ENCODE results near the gene GJB3.

- no peak for TF ChIP-seq CTCF (IDR thresholded peaks at IDR 0.05 in 2 of 3, conservative IDR thresholded peaks at IDR 0.05 in 1 of 3; ENCODE audit: borderline replicate concordance in 1 of 3, insufficient read depth in 1 of 3, low read depth in 2 of 3, low read length in 2 of 3)
- no peak for TF ChIP-seq ZNF274 (IDR thresholded peaks at IDR 0.05; ENCODE audit: low read depth, low read length)
Measured at GRCh38 chr1:34822202-34822601, 41.2 kb downstream of the GJB3 start.

Data from HCT116 (cell line).